ENCODE data around the gene C6orf136.
"Not testable (repeated sequence)": the region's sequence is repeated elsewhere in the genome, so short reads cannot be mapped to it uniquely, and the experiment has no call there.

C6orf136 gene

DNA sequence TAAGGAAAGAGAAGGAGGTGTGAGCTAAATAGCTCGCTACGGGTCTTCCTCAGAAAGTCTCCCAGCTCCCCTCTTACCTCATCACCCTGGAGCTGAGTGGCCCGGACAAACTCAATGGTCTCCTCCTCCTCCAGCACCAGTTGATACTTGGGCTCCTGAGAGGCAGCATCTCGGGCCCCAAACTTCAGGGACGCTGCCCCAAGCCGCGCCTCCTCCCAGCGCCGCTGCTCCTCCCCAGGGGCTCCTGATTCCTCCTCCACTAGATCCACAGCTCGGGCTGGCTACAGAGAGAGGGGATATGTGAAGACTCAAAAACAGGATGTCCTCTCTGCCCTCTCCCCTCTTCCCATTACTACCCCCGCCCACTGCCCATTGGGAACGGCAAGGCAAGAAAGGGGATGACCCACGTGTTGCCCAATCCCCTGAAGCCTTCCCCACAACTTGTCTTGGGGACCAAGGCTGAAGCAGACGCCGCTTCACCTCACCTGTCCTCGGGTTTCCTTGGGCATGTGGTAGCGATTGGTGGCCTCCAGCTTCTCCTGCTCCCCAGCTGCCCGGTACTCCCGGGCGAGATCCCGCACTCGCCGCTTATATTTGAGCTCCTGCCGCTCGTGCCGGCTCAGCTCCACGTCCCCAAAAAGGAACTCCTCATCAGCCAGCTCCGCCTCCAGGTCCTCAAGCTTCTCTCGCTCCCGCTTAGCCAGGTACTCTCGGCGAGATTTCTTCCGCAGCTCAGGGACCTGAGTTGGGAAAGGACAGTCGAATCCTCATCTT, 18.2 kb downstream of the C6orf136 start:
- no peak for DNase-seq

DNA sequence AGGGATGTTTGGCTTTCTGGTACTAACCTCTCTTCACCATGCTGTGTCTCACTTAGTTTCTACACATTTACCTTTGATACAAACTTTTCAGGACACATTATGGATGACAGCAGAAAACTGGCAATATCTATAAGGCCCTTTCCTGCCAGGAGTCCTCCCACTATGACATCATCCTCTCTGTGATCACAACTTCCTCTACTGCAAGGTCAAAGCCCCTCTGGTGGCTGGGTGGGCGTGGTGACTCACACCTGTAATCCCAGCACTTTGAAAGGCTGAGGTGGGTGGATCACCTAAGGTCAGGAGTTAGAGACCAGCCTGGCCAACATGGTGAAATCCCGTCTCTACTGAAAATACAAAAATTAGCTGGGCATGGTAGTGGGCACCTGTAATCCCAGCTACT, 19.4 kb downstream of the C6orf136 start:
- not testable (repeated sequence) for DNase-seq

DNA sequence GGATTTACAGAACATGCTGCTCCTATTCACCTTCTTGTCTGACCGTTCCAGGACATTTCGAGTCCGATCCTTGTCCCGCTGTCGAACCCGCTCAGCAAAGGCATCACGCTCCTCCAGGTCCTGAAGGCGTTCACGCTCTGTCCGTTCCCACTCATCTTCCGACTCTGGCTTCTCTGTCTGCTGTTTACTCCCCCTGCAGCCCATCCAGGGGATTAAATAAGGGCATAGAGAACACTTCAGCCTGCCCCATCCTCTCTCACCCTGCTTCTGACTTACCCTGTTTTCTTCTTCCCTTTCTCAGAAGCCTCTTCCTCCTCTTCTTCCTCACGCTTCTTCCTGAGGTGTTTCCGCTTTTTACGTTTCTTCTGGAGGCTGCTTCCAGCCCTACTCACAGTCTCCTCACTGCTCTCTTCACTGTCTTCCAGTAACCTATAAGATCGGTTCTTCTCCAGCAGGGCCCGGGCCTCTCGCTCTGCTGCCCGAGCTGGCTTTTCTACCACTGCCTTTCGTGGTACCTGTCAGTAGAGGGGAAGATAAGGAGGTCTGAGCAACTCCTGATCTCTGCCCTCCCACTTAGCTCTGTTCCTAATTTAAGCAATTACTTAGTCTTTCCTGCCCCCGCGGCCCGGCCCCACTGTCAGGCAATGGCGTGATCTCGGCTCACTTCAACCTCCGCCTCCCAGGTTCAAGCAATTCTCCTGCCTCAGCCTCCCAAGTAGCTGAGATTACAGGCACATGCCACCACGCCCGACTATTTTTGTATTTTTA, 24.0 kb downstream of the C6orf136 start:
- DNase-seq, result no peak

DNA sequence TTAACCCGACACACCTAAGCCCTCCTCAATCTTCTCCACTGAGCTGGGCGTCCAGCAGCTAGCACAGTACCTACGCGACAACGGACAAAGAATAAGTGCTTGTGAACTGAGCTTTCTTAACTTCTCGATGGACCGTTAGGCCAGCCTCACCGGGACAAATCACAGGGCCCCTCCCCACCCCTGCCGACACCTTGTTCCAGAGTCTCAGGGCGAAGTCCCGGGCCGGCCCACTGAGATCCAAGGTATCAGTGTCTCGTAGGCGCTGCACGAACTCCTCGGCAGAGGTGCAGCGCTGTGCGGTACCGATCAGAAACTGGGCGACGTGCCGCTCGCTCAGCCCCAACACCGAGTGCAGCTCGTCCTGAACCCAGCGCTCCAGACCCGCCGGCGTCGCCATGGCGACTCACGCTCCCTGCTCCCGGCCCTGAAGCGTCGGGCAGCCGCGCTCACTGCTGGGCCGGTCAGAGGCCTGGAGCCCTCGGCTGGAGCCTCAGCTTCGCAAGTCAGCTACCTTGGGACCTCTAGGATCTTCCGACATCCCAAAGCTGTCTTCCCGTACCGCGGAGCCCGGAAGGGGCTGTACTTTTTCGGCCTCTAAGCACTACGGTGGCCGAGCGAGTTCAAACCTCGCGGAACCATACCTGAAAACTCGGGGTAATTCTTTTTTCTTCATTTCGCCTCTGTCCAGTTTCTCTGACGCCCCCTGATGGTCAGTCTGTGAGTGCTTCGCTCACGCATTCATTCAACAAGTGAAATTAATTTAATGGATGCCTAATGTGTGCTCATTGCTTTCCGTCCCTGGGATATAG, 25.7 kb downstream of the C6orf136 start, which contains the start of gene DHX16:
DHX16 (minus strand) TSS at position 562 of the 809 bp plus-strand sequence; CDS start at position 397, 165 bp downstream.
- DNase-seq, result peak; percentile 96

DNA sequence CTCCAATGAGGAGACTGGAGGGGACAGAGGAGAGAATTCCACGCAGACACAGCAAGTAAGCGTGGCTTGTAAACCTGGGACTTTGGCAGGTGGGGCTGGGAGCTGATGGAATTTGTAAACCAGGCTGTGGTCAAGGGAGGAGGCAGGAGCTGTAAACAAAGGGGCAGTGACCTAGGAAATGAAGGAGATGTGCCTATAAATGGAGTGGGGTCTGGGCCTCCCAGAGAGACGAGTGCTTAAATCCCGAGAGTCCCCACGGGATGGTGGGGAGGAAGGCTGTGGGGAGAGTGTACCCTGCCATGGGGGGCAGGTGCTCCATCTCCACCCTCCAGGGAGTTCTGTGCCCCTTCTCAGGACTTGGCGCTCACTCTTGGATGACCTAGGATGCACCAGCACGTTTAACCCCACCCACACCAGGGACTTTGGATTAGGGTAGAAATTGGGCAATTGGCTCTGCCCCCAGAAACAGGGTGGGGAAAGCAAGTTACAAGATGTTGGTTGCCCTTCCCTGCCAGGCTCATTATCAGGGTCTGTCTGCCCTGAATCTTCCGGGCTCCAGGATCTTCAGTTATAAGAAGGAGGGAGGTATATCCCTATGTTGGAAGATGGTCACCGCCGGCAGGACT, 29.8 kb downstream of the C6orf136 start:
- no peak for DNase-seq

DNA sequence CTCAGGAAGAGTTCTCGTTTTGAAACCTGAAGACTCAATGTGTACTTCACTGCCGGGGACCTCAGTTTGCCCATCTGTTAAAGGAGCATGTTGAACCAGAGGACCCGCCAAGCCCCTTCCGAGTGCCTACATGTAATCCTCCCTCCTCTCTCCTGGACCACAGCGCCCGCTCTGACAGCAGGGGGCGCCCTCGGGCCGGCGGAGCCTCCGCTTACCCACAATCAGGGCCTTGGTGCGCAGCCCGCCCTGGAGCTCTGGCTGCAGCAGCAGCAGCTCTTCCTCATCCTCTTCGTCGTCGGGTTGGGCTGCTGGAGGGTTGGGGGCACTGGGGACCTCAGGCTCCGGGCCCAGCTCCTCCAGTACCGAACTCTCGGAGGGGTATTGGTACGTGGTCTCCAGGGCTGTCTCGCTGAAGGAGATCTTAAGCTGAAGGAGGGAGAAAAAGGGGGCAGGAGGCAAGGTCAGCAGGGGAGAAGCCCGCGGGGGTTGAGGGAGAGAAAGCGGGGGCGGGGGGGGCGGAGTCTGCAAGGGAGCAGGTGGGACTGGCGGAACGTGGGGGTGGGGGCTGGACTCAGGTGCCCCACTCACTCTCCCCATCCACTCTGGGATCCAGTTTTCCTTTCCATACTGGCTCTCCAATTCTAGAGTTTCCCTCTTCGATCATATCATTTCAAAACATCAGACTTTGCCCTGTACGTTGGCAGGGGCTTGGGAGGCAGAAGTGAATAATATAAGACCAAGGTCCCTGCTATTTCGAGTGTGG, 32.2 kb downstream of the C6orf136 start:
- DNase-seq, result peak; percentile 87

DNA sequence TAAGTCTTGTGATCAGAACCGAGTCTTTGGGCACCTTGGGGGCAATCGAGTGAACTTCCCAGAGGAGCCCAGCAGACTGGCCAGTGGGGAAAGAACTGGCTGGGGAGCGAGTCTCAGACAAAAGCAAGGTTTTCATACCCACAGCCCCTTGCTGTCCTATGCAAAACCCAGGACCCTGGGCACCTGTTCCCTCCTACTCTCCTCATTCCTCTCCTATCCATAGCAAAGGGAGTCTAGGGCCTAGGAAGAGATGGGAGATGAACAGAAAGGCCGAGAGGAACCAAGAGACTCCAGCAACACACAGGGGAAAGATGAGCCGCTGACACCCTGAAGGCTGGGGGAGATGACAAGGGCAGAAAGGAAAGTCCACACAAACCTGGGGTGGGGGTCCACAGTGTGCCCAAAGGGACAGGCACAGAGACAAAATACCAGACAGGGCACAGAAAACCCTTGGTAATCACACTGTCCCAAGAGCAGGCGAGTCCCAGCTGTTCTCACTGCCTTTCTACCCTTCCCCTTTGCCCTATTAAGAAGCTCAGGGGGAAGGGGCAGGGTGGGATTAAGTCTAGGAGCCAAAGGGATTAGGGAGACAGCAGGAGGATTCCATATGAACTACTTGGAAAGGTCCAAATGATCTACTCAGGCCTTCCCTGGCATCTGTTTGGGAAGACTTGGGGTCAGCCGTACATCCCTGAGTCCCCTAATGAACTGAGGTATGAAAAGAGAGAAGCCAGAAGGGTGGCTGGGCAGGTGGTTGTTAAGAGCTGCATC, 33.0 kb downstream of the C6orf136 start:
- DNase-seq, result no peak

DNA sequence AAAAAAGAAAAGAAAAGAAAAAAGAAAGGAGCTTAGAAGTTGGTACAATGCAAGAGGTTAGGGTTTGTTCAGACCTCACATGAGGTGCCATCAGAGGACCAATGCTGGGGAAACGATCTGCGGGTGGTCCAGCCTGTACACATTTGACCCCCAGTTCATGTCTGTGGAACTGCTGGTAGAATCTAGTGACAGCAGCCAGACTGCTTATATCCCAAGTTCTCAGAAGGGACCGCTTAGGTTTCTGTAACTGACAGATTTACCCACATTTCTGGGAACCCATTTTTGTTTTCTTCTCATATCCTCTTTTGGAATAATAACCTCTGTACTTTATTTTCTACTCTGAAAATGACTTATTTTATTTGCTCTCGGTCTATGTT, 34.8 kb downstream of the C6orf136 start:
- no peak for DNase-seq

DNA sequence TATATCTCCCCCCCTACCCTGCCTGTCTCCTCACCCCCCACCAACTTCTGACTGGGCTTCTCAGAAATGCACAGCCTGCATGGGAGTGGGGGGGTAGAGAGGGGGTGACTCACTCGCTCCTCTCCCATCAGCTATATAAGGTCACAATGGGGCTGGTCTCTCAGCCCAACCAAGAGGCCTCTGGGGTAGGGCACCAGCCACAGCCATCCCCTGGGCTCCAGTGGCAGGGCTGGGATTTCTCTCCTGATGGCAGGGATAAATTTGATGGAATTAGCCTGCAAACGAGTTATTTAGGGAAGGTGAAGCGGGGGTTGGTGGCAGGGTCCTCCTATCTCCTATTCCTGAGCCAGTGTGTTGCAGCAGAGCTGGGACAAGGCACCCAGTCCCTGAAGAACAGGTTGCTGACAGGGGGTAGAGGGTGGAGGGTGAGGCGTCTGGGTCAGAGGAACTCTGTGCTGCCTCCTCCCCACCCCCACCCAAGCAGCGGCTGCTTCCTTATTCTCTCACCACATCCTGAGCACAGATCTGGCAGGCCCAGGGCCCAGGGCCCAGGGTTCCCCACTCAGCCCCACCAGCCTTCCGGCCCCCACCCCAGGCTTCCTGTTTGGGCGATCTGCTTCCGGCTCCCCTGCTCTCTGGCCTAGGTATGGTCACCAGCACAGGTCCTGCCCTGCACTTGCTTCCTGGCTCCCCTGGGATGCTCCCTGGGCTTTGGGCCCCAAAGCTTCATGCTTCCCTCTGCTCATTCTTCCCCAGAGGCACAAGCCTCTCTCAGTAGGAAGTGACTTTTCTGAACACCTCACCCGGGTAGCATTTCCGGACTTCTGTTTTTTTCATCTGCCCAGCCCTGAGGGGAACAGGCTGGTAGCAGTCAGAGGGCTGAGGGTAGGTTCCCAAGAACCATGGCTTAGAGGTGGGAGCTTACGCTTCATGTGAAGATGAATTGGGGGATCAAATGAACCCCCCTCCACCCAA, 35.5 kb downstream of the C6orf136 start:
- peak; percentile 90 for DNase-seq

DNA sequence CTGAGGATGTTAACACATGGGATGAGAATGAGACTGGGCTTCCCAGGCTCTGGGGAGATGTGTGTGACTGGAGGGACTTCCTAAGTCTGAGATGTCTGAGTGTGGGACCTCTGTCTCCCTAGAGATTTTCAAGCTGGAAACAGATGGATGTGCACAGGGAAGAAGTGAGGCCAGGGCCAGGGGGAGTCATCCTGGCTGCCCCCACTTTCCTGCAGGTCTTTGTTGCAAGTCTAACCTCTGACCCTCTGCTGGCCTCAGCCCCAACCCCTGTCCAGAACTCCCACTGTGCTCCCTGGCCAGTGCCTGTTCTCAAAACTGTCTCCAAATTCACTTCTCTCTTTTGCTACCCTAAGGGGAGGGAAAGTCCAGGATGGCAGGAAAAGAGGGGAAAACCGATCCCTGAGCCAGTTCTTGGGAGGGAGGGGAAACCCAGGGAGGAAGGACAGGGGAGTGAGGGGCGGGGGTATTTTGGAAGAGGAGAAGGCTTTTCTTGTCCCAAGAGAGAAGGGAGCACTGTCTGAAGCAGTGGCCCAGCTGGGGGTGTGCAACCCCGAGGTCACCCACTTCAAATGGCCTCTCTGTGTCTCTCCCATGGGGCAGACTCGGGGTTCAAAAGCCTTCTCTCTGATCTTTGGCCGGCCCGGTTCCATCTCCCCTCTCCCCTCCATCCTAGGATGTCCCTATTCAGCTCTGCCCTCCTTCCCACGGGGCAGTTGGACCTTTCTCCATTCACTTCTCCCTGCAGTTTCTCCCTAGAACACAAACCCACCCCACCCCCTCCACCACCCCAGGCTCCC, 36.4 kb downstream of the C6orf136 start:
- no peak for DNase-seq

DNA sequence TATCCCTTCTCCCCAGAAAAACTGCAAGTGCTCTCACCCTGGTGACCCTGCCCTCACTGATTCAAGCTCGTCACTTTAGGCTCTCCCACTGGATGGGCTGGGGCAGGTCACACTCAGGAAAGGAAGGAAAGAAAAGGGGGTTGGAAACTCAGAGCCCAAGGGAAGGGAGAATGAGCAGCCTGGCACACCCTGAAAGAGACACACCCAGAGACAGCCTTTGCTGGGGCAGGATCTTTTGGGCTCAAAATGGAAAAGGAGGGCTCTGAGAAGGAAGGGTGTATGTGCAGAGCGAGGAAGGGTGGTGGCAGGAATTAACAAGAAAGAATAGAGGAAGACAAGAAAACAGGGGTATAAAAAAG, 37.0 kb downstream of the C6orf136 start:
- no peak for DNase-seq

DNA sequence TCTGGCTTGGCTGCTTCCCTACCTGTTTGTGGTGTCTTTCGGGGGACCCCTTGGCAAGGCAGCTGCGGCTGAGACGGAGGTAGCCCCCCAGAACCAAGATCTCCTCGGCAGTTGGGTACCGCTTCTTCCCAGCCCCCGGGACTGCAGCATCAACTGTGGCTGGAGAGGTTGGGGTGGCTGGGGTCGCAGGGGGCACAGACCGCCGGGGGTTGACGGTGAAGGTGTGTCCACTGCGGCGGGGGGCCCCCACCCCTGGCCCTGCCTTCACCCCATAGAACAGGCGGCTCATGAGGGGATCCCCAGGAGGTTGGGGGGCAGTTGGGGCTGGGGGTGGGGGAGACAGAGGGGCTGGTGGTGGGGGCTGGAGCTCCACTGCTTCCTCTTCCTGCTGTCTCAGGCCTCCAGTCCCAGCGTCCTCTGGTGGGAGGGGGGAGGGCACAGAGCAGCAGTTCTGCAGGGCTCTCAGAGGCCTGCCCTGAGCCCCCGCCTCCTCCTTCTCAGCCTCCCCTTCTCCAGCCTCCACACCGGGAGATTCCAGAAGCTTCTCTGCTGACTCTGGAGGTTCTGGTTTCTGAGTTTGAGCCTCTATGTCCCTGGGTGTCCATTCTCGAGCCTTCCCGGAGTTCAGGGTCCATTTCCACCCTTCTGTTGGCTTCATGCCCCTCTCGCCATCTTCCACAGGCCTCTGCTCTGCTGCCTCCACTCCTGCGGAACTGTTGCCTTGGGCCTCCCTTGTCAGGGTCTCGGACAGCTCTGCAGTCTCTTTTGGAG, 37.6 kb downstream of the C6orf136 start:
- peak; percentile 59 for DNase-seq

DNA sequence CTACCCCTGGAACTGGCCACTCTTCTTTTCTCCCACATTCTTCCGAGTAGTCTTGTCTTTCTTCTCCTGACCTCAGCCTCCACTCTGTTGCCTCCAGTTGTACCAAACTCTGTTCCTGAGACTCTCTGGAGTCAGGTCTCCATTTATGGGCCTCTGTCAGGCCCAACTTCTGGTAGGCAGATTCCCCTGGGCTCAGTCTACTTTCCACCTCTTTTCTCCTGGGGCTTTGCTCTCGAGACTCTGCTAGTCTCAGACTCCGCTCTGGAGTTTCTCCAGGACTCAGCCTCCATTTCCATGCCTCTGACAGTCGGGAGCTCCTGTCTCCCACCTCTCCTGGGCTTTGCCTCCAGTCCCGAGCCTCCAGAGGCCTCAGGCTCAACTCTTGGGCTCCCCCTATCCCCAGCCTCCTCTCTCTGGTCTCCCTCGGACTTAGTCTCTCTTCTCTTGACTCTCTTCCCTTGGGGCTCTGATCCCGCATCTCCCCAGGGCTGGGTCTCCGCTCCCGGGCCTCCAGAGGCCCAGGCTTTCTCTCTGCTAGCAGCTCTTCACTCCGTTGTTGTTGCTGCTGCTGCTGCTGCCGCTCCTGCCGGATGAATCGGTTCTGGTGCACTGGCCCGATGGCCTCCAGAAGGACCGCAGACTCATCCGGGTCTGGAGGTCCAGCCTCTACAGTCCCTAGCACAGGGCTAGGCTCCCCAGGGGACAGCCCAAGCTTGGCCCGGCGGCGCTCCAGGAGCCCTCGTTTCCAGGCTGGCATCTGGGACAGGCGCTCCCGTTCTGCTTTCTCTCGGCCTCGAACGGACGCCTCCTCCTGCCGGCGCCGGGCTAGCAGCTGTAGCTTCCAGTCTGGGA, 38.5 kb downstream of the C6orf136 start:
- DNase-seq, result peak; percentile 22

DNA sequence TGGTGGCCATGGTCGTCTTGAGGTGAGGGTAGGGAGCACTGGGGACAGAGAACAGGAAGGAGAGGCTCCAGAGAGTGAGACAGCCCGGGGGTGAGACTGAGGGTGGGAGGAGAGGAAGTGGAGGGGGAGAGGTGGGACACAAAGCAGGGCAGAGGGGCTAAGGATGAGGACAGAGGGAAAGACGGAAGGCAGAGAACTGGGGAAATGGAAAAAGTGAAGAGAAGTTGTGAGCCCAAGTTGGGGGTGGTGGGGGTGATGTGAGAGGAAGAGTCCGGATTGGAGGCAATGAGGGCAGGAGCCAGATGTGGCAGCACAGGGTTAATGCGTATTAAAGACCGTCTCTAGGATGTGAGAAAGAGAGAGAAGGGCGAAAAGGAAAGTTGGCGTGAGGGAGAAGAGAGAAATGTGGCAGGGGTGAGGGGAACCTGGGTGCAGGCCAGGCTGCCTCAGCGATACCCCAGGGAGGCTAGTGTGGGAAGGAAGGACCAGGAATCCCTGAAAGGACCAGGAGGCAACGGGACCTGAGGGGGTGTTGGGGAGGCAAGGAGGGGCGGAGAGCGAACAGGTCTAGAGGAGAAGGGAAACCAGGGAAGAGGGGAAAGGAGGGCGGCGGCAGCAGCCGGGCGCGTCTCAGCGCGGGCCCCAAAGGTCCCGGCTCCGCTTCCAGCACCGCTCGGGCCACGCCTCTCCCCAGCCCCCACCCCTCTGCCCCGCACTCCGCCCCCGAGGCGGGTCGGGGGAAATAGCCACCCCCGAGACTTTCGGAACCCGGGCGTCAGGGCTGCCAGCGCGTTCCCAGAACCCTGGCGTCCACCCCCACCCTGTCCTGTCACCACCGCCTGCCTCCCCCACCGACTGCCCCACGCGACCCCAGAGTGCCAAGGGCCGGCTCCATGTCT, 39.3 kb downstream of the C6orf136 start, which contains the start of gene PPP1R18:
PPP1R18 (minus strand) TSS at position 637 of the 899 bp plus-strand sequence; CDS start at position 10, 627 bp downstream.
- DNase-seq, result peak; percentile 74

DNA sequence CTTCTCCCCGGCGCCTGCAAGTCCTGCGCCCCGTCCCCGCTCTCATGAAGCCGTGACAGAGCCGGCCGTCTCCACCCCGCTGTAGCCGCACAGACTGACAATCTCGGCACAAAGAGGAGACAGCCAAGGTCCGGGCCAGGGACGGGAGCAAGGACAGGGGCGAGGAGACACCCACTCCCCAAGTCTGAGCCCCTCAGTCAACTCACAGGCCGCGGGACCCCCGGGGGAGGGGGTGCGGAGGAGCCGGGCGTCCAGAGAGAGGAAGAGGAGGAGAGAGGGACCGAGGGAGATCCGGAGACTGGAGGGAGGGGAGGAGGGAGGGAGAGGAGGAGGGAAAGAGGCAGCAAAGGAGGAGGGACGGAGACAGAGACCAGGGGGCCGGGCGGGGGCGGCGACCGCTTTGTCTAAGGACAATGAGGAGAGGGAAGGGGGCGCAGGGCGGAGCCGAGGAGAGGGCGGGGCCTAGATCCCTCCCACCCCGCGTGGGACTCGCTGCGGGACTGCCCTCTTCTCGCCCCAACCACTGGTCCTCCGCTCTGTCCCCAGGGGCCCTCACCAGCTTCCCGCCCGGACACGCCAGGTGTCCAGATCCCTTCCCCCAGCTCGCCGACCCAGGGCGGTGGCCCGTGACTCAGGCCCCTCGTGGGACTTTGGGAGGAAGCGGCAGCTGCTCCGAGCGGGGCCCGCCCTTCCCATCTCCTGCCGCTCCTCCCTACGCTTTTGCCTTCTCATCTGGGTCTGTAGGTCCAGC, 40.1 kb downstream of the C6orf136 start:
- DNase-seq, result peak; percentile 76
